H1 (cell line): ENCODE results near the gene EPHA4. TPM values are rescaled to one million over a fixed set of nuclear protein-coding genes. Genes with fewer than 3 reads are reported as not detected.

Experiments
- CTCF ChIA-PET: fragments of 300-600 bp; sonication (Branson Sonifier 250); formaldehyde crosslinking; loops from one replicate; lab custom pipeline; 2021; ENCODE audit not compliant: partially characterized antibody; lab: Charles Lee
- POLR2A ChIA-PET: fragments of 300-600 bp; sonication (Branson Sonifier 250); formaldehyde crosslinking; loops from one replicate; lab custom pipeline; 2021; ENCODE audit warnings: inconsistent platforms; ENCODE audit not compliant: partially characterized antibody; lab: Charles Lee
- DNase-seq, 2 experiments: peaks; one replicate each; pipeline versions ENCODE4 v3.0.0 to v3.0.0-alpha.2; 2010 to 2022; ENCODE audit warnings: low spot score in 2 of 2, low read depth in 1 of 2, mixed read lengths in 1 of 2
- FAIRE-seq: peaks from 2 replicates; lab custom pipeline; 2011; peaks lifted over from hg19 to GRCh38; lab: Jason Lieb, UNC
- H2AFZ ChIP-seq: 2 replicates; pipeline ENCODE4 v1.8.1; 2012; ENCODE audit warnings: low read length, inconsistent platforms
- H2AK5ac ChIP-seq: 2 replicates; pipeline ENCODE4 v1.6.1; 2013; ENCODE audit warnings: low read depth, low read length
- H2BK120ac ChIP-seq: replicated peaks from 2 replicates; pipeline ENCODE3; 2013; ENCODE audit warnings: low read depth, low read length, inconsistent platforms
- H2BK12ac ChIP-seq: 2 replicates; pipeline ENCODE4 v1.6.1; 2013; ENCODE audit warnings: low read depth, low read length
- H2BK15ac ChIP-seq: 2 replicates; pipeline ENCODE4 v1.6.1; 2013; ENCODE audit warnings: low read length
- H2BK20ac ChIP-seq: 2 replicates; pipeline ENCODE4 v1.6.1; 2013; ENCODE audit warnings: low read length
- H2BK5ac ChIP-seq: 2 replicates; pipeline ENCODE4 v1.6.1; 2013; ENCODE audit warnings: low read depth, low read length
- H3K14ac ChIP-seq: 2 replicates; pipeline ENCODE4 v1.6.1; 2013; ENCODE audit warnings: inconsistent platforms; ENCODE audit not compliant: insufficient read length
- H3K18ac ChIP-seq: 2 replicates; pipeline ENCODE4 v1.6.1; 2013; ENCODE audit warnings: low read length; ENCODE audit errors: extremely low read depth
- H3K23ac ChIP-seq: 2 replicates; pipeline ENCODE4 v1.6.1; 2013; ENCODE audit warnings: inconsistent platforms; ENCODE audit not compliant: insufficient read length
- H3K23me2 ChIP-seq: 2 replicates; pipeline ENCODE4 v1.6.1; 2013; ENCODE audit warnings: low read depth, low read length
- H3K27ac ChIP-seq: 2 replicates; pipeline ENCODE4 v1.6.1; 2011; ENCODE audit warnings: low read depth, low read length, inconsistent platforms
- H3K27me3 ChIP-seq, 4 experiments: replicated peaks in 1 of 4; 1 replicate in 1 of 4; 2 replicates in 3 of 4; pipeline versions ENCODE4 v1.6.1 to v1.8.1; 2011 to 2013; ENCODE audit warnings: low read length in 3 of 4, mild to moderate bottlenecking in 3 of 4, inconsistent platforms in 2 of 4, mixed read lengths in 2 of 4, moderate library complexity in 1 of 4; ENCODE audit not compliant: control insufficient read depth in 3 of 4, insufficient read depth in 3 of 4; ENCODE audit errors: extremely low read depth in 1 of 4
- H3K36me3 ChIP-seq, 4 experiments: 2 replicates each; pipeline versions ENCODE4 v1.6.1 to v1.8.1; 2011 to 2013; ENCODE audit warnings: mild to moderate bottlenecking in 4 of 4, low read length in 3 of 4, moderate library complexity in 2 of 4, control low read depth in 1 of 4, inconsistent platforms in 1 of 4; ENCODE audit not compliant: insufficient read depth in 4 of 4, control insufficient read depth in 2 of 4
- H3K4ac ChIP-seq: replicated peaks from 2 replicates; pipeline ENCODE3; 2013; ENCODE audit warnings: low read length, low read depth, mixed read lengths, inconsistent platforms; ENCODE audit not compliant: insufficient read length
- H3K4me1 ChIP-seq, 4 experiments: replicated peaks in 1 of 4; 1 replicate in 1 of 4; 2 replicates in 3 of 4; pipeline versions ENCODE4 v1.6.1 to v1.8.1; 2011 to 2013; ENCODE audit warnings: low read length in 3 of 4, inconsistent platforms in 2 of 4, mixed read lengths in 1 of 4; ENCODE audit not compliant: insufficient read depth in 4 of 4, control insufficient read depth in 3 of 4
- H3K4me2 ChIP-seq, 2 experiments: 2 replicates each; pipeline versions ENCODE4 v1.6.1 to v1.8.1; 2011 to 2013; ENCODE audit warnings: low read depth in 2 of 2, low read length in 2 of 2, control low read depth in 1 of 2, inconsistent platforms in 1 of 2, mild to moderate bottlenecking in 1 of 2; ENCODE audit not compliant: insufficient read depth in 1 of 2
- H3K4me3 ChIP-seq, 4 experiments: fragments of 200-600, 300-600 bp in 1 of 4; sonication (generic), shearing (Covaris generic), sonication (Bioruptor Twin) in 1 of 4; 2 replicates each; pipeline versions ENCODE4 v1.5.1 to v1.8.1; 2011 to 2016; ENCODE audit warnings: low read length in 4 of 4, low read depth in 3 of 4, control low read depth in 2 of 4, inconsistent platforms in 2 of 4, mild to moderate bottlenecking in 2 of 4, mixed read lengths in 1 of 4, moderate library complexity in 1 of 4; ENCODE audit not compliant: insufficient read depth in 2 of 4; ENCODE audit errors: extremely low read depth in 1 of 4
- H3K56ac ChIP-seq: replicated peaks from 2 replicates; pipeline ENCODE3; 2013; ENCODE audit warnings: low read depth, mild to moderate bottlenecking, mixed read lengths, low read length, inconsistent platforms; ENCODE audit not compliant: insufficient read length
- H3K79me1 ChIP-seq: 2 replicates; pipeline ENCODE4 v1.6.1; 2013; ENCODE audit warnings: low read depth, low read length, control low read depth
- H3K79me2 ChIP-seq, 2 experiments: 2 replicates each; pipeline versions ENCODE4 v1.6.1 to v1.8.1; 2012 to 2013; ENCODE audit warnings: low read length in 2 of 2, mild to moderate bottlenecking in 2 of 2, inconsistent platforms in 1 of 2; ENCODE audit not compliant: insufficient read depth in 2 of 2, control insufficient read depth in 1 of 2
- H3K9ac ChIP-seq, 4 experiments: replicated peaks in 1 of 4; 1 replicate in 1 of 4; 2 replicates in 3 of 4; pipeline versions ENCODE4 v1.6.1 to v1.8.1; 2011 to 2013; ENCODE audit warnings: low read depth in 3 of 4, low read length in 3 of 4, control low read depth in 2 of 4, mild to moderate bottlenecking in 2 of 4, moderate library complexity in 2 of 4, inconsistent platforms in 1 of 4; ENCODE audit errors: extremely low read depth in 1 of 4
- H3K9me3 ChIP-seq, 2 experiments: 2 replicates each; pipeline versions ENCODE4 v1.6.1 to v1.8.1; 2012 to 2013; ENCODE audit warnings: mild to moderate bottlenecking in 2 of 2, moderate library complexity in 2 of 2, control low read depth in 1 of 2, inconsistent platforms in 1 of 2, low read depth in 1 of 2, low read length in 1 of 2, mixed read lengths in 1 of 2; ENCODE audit not compliant: insufficient read depth in 2 of 2
- H4K20me1 ChIP-seq, 2 experiments: replicated peaks in 1 of 2; 2 replicates each; pipeline versions ENCODE3 to v1.8.1; 2011 to 2013; ENCODE audit warnings: inconsistent platforms in 2 of 2, low read length in 2 of 2, mild to moderate bottlenecking in 1 of 2; ENCODE audit not compliant: insufficient read depth in 2 of 2, control insufficient read depth in 1 of 2
- H4K5ac ChIP-seq: 2 replicates; pipeline ENCODE4 v1.6.1; 2013; ENCODE audit warnings: low read length, low read depth, mixed read lengths, inconsistent platforms; ENCODE audit not compliant: insufficient read length
- H4K8ac ChIP-seq: 2 replicates; pipeline ENCODE4 v1.8.0; 2013; ENCODE audit warnings: mild to moderate bottlenecking, moderate library complexity, low read length, inconsistent platforms; ENCODE audit not compliant: insufficient read depth; ENCODE audit errors: extremely low read depth
- H4K91ac ChIP-seq: replicated peaks from 2 replicates; pipeline ENCODE3; 2013; ENCODE audit warnings: low read length, mixed read lengths, inconsistent platforms; ENCODE audit not compliant: insufficient read length
- ASH2L ChIP-seq: fragments of 200-600, 300-600 bp; sonication (generic); IDR thresholded peaks from one replicate; pipeline ENCODE4 v1.7.1; 2017; ENCODE audit warnings: low read length
- EZH2 ChIP-seq: fragments of 200-600 bp; sonication (generic); IDR thresholded peaks from 2 replicates; pipeline ENCODE4 v1.7.1; 2012; ENCODE audit warnings: low read depth, mild to moderate bottlenecking, moderate library complexity, low read length, inconsistent platforms; ENCODE audit not compliant: severe bottlenecking
- GTF2F1 ChIP-seq: IDR thresholded peaks from 2 replicates; pipeline ENCODE4 v1.6.1; 2012; ENCODE audit warnings: low read depth, low read length, improper control_type of control experiment, borderline replicate concordance
- HDAC2 ChIP-seq, 2 experiments: fragments of 300-600 bp in 1 of 2; sonication (generic) in 1 of 2; IDR thresholded peaks; 2 replicates each; pipeline ENCODE4 v1.6.1; 2011 to 2012; ENCODE audit warnings: low read depth in 2 of 2, low read length in 2 of 2, mild to moderate bottlenecking in 2 of 2, moderate library complexity in 2 of 2, borderline replicate concordance in 1 of 2, inconsistent platforms in 1 of 2
- MAX ChIP-seq: IDR thresholded peaks from 2 replicates; pipeline ENCODE4 v1.6.1; 2012; ENCODE audit warnings: inconsistent platforms
- NRF1 ChIP-seq: IDR thresholded peaks from 2 replicates; pipeline ENCODE4 v1.6.1; 2011; ENCODE audit warnings: mild to moderate bottlenecking, low read depth, low read length, improper control_type of control experiment
- POLR2AphosphoS5 ChIP-seq: IDR thresholded peaks from 2 replicates; pipeline ENCODE4 v1.6.1; 2011; ENCODE audit warnings: low read depth, low read length
- RFX5 ChIP-seq: IDR thresholded peaks from 2 replicates; pipeline ENCODE4 v1.6.1; 2011; ENCODE audit warnings: low read depth, low read length, improper control_type of control experiment, borderline replicate concordance
- USF2 ChIP-seq: IDR thresholded peaks from 2 replicates; pipeline ENCODE4 v1.6.1; 2011; ENCODE audit warnings: low read length, improper control_type of control experiment
- ZNF274 ChIP-seq: IDR thresholded peaks from 2 replicates; pipeline ENCODE4 v1.7.0; 2012; ENCODE audit warnings: low read length, borderline replicate concordance; ENCODE audit errors: extremely low read depth
- WGBS, 2 experiments: shearing (Covaris generic) in 1 of 2; methylation state at CpG; one replicate each; pipeline versions ENCODE4 v1.1.6 to v1.1.7; 2013 to 2015; ENCODE audit warnings: low lambda C conversion rate in 2 of 2, mixed read lengths in 2 of 2, inconsistent platforms in 1 of 2, low coverage in 1 of 2, missing lambda C conversion rate in 1 of 2; ENCODE audit not compliant: insufficient replicate concordance in 2 of 2, insufficient coverage in 1 of 2, insufficient read length in 1 of 2; ENCODE audit errors: extremely low coverage in 1 of 2, missing lambda C conversion rate in 1 of 2; 5-methylcytosine and 5-hydroxymethylcytosine counted together
- polyA plus RNA-seq, 7 experiments: library from polyadenylated mRNA; depleted of rRNA in 3 of 7; stranded (reverse) in 5 of 7; unstranded in 2 of 7; fragments of >200 nt in 5 of 7; fragments of 200-250 nt in 2 of 7; gene quantifications; 1 replicate in 5 of 7; 2 replicates in 1 of 7; 4 replicates in 1 of 7; pipeline versions ENCODE4 v1.2.1 to v1.2.3, GENCODE V29; 2011 to 2013; ENCODE audit warnings: missing spikeins in 2 of 7, mixed read lengths in 2 of 7
- total RNA-seq: library from RNA; stranded (reverse); fragmentation: NEBNext Ultra II Directional; extraction: Animal tissue kit (Norgen Biotek cat#: 25700); gene quantifications from 2 replicates; pipeline ENCODE4 v1.2.1, GENCODE V29; 2021

EPHA4 gene
- total and polyA plus RNA-seq, 2 of the 8 experiments (the other 6 are each of a cell fraction or from before 2014, with no cell fraction given) = 4.3 to 5.7 TPM

- no peak for TF ChIP-seq ZNF274
Measured at GRCh38 chr2:221618007-221618406, 45.9 kb upstream of the EPHA4 start (continued).

- Histone ChIP-seq H2BK120ac (no peak overlapping the region), H2BK5ac (no peak overlapping the region), H3K9me3 (no peaks in the 10 kb centered on the region), H3K23ac (no peak overlapping the region), H2AK5ac (no peak overlapping the region), H3K9ac (no peak overlapping the region), H4K8ac (no peak overlapping the region), H3K18ac (no peak overlapping the region), H2BK12ac (no peak overlapping the region), H3K4ac (no peak overlapping the region), H3K14ac (no peak overlapping the region), H4K91ac (no peak overlapping the region), H3K27ac (no peak overlapping the region), H3K36me3 (no peaks in the 10 kb centered on the region), H3K23me2 (no peaks in the 10 kb centered on the region; the same call in 1 of the 2 replicates), H3K79me2 (no peaks in the 10 kb centered on the region), H3K56ac (no peak overlapping the region), H3K27me3 (no peaks in the 10 kb centered on the region), H2BK15ac (no peak overlapping the region), H3K79me1 (no peaks in the 10 kb centered on the region), H3K4me1 (no peaks in the 10 kb centered on the region), H4K5ac (no peak overlapping the region), H4K20me1 (no peaks in the 10 kb centered on the region), H2BK20ac (no peak overlapping the region), H3K4me3 (no peak overlapping the region), H3K4me2 (no peak overlapping the region), H2AFZ (no peak overlapping the region)
- 94% methylated on average over 13 of the region's 13 CpGs; no CpG with 5 or more reads in 1 of the 2 experiments for WGBS, 2 experiments
- FAIRE-seq (no peak), DNase-seq (no peak)
- TF ChIP-seq HDAC2 (IDR thresholded peaks at IDR 0.05; ENCODE audit: borderline replicate concordance in 1 of 2, low read depth in 2 of 2, low read length in 2 of 2) = no peak
- TF ChIP-seq MAX = no peak
- TF ChIP-seq ASH2L = no peak
- no peak for TF ChIP-seq EZH2
- no peak for TF ChIP-seq POLR2AphosphoS5
- TF ChIP-seq USF2 = no peak
- TF ChIP-seq NRF1 = no peak
- no peak for TF ChIP-seq GTF2F1
- no peak for TF ChIP-seq RFX5
- POLR2A ChIA-PET = no interaction called here
- CTCF ChIA-PET = no interaction called here
Measured at GRCh38 chr2:221616561-221616960, 44.5 kb upstream of the EPHA4 start.
